ENCODE results near the gene TXNL4B.

TXNL4B gene

GRCh38 chr16:72049110-72049509, 44.3 kb downstream of the TXNL4B start:
- ChIA-PET POLR2A (no interaction called here), CTCF (no interaction called here)
- H3K4me3 ChIP-seq (ENCODE audit: low read depth, low read length) = no peak overlapping the region
- no peak for DNase-seq (ENCODE audit: low read depth, low spot score)
- TF ChIP-seq CTCF (IDR thresholded peaks at IDR 0.05; ENCODE audit: insufficient read depth, low read length, missing control alignments) = no peak

- CTCF ChIA-PET = no interaction called here
- no peak overlapping the region for H3K4me3 ChIP-seq (ENCODE audit: low read depth, low read length)
- TF ChIP-seq CTCF (IDR thresholded peaks at IDR 0.05; ENCODE audit: insufficient read depth, low read length, missing control alignments) = no peak
- POLR2A ChIA-PET = no interaction called here
- no peak for DNase-seq (ENCODE audit: low read depth, low spot score)
Observed at GRCh38 chr16:72044825-72045359, 48.5 kb downstream of the TXNL4B start.

GRCh38 chr16:72044296-72044695, 49.1 kb downstream of the TXNL4B start:
- no peak for DNase-seq (ENCODE audit: low read depth, low spot score)
- TF ChIP-seq CTCF (IDR thresholded peaks at IDR 0.05; ENCODE audit: insufficient read depth, low read length, missing control alignments) = no peak
- H3K4me3 ChIP-seq (ENCODE audit: low read depth, low read length) = no peak overlapping the region
- ChIA-PET POLR2A (no interaction called here), CTCF (no interaction called here)

- no peak for TF ChIP-seq CTCF (IDR thresholded peaks at IDR 0.05; ENCODE audit: insufficient read depth, low read length, missing control alignments)
- ChIA-PET POLR2A (no interaction called here), CTCF (no interaction called here)
- no peak for DNase-seq (ENCODE audit: low read depth, low spot score)
- no peak overlapping the region for H3K4me3 ChIP-seq (ENCODE audit: low read depth, low read length)
Observed at GRCh38 chr16:72043539-72043938, 49.9 kb downstream of the TXNL4B start.

- CTCF ChIA-PET = no interaction called here
- TF ChIP-seq CTCF (IDR thresholded peaks at IDR 0.05; ENCODE audit: insufficient read depth, low read length, missing control alignments) = no peak
- POLR2A ChIA-PET = no interaction called here
- no peak for DNase-seq (ENCODE audit: low read depth, low spot score)
- H3K4me3 ChIP-seq (ENCODE audit: low read depth, low read length) = no peak overlapping the region
Observed at GRCh38 chr16:72043058-72043457, 50.4 kb downstream of the TXNL4B start.

- CTCF ChIA-PET = no interaction called here
- H3K4me3 ChIP-seq (ENCODE audit: low read depth, low read length) = no peak overlapping the region
- DNase-seq (ENCODE audit: low read depth, low spot score) = no peak
- POLR2A ChIA-PET = no interaction called here
- TF ChIP-seq CTCF (IDR thresholded peaks at IDR 0.05; ENCODE audit: insufficient read depth, low read length, missing control alignments) = no peak
Observed at GRCh38 chr16:72042157-72042660, 51.2 kb downstream of the TXNL4B start.

Measured in AG04449 (cell line).